GM21381 (cell line): ENCODE results near the gene FCHO2.

Experiments
- ATAC-seq: cut with Tn5 transposase; IDR thresholded peaks from one replicate; pipeline ENCODE4 v1.9.1; 2021; ENCODE audit warnings: mild to moderate bottlenecking, moderate library complexity; ENCODE audit not compliant: unreplicated experiment

Gene FCHO2

DNA sequence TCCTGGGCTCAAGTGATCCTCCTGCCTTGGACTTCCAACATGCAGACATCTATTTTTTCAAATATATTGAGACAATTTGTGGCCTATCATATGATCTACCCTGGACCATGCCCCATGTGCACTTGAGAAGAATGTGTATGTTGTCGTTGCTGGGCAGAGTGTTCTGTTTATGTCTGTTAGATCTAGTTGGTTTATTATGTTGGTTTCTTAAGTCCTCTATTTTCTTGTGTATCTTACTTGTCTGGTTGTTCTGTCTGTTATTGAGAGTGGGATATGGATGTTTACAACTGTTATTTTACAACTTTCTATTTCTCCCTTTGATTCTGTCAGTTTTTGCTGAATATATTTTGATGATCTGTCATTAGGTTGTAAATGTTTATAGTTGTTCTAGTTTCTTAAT is 154.3 kb downstream of the FCHO2 start:
- no peak for ATAC-seq

DNA sequence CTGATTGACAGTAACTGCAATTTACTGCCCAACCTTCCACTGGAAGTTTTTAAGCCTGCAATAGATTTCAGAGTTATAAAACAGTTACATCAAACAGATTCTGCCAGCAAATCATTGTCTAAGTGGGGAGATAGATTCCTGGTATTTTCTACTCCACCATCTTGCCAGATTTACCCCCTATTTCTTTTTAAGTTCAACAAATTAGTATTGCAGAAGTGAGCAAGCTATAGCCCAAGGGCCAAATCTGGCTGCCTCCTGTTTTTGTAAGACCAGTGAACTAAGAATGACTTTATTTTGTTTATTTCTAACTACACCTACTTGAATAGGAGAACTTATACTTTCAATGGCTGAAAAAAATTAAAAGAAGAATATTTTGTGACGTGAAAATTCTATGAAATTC is 155.7 kb downstream of the FCHO2 start:
- no peak for ATAC-seq

DNA sequence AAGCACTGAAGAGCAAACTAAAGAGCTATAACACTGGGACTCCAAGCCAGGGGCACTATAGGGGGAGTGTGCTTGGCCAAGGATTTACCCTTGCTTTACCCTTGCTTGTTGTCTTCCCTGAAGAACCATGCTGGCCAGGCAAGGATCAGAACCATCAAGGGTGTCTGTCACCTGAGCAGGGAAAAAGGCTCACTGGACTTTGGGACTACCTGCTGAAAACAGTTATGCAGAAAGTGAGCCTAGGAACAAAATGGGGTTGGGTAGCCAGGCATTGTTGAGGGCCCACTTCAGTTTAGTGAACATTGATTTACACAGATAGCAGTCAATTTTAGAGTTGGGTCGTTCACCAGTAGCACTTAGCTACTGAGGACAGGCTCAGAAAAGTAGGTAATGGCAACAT is 156.5 kb downstream of the FCHO2 start:
- no peak for ATAC-seq

DNA sequence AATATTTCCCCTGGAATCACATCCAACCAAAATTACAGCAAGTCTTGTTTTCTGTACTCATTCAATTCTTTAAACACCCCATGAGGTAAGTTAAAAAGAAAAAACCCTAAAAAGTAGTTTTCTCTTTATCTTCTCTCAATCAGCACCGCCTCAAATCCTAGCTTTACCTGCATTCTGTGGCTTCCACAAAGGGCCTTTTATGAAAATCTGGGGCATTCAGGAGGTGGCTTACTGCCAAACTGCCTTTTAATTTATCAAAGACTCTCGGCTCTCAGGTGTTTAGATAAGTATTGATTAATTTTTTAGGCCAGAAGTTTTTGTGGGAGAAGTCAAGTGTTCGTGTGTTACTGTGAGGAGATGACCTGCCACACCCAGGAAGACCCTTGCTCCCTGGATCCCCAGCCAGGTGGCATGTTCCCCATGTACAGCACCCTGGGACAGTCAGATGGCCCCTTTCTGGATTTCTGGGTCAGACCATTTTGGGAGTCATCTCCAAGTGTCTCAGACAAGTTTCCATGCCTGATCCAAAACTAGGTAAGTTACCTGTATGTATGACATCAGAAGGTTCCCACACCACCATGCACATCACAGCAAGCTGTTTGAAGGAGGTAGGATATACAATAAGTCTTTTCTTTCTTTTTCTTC is 158.3 kb downstream of the FCHO2 start:
- ATAC-seq, result no peak

DNA sequence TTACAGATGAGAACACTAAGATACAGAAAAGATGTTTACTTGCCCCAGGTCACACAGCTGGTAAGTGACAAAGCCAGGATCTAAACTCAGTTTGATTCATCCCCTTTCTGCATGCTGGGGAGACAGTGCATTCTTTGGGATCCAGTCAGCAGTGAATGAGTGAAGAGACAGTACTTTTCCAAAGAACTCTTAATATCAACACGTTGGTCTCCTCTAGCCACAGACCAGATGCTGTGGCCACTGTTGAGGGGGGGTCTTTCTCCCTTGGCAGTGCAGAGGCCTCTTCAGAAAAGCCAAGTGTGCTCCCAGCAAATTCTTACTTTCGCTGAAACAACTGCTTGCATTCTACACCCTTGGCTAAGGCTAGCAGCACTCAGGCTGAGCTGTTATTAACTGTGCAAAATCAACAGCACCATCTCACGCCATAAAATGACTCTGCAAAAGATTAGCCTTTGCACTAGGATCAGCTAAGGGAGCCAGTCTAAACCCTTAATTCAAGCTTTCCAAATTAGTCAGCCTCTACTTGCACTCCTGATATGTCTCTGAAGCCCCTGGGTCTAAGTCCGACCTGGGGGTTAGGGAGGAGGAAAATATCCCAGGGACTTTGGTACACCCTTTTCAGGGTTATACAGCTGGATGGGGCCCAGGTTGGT is 159.7 kb downstream of the FCHO2 start:
- ATAC-seq, result no peak

DNA sequence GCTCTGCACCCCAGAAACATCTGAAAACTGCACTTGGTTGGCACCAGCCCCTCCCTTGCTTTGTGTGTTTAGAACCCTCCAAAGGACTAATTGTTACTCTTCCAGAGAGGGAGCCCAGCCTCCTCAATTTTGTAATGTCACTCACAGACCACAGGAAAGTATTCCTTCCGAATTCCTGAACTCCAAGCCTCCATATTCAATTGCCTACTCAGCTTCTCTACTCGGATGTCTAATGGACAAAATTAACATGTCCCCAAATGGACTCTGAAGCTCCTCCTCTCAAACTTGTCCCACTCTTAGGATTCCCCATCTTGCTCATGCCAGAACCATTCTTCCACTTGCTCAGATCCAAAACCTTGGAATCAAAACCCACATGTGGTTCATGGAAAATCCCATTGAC is 160.7 kb downstream of the FCHO2 start:
- no peak for ATAC-seq

DNA sequence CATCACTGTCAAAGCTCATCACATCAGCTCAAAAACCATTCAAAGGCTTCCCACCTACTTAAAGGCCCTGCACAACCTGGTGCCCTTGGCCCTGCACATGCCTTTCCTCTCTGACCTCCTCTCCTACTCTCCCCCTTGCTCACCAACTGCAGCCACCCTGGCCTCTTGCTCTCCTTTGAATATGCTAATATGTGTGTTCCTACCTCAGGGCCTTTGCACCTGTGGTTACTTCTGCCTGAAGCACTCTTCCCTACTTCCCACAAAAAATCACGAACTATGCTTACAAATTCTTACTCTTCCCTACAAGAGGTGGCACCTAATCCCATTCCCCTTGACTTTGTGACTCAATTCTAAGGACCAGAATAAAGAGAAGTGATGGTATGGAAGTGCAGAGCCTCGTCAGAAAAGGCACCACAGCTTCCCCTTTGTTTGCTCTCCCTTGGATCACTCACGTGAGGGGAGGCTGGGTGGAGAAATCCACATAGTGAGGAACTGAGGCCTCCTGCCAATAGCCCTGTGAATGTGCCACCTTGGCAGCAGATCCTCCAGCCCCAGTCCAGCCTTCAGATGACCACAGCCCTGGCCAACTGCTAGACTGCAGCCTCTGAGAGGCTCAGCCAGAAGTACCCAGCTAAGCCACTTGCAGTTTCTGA is 161.4 kb downstream of the FCHO2 start:
- no peak for ATAC-seq

DNA sequence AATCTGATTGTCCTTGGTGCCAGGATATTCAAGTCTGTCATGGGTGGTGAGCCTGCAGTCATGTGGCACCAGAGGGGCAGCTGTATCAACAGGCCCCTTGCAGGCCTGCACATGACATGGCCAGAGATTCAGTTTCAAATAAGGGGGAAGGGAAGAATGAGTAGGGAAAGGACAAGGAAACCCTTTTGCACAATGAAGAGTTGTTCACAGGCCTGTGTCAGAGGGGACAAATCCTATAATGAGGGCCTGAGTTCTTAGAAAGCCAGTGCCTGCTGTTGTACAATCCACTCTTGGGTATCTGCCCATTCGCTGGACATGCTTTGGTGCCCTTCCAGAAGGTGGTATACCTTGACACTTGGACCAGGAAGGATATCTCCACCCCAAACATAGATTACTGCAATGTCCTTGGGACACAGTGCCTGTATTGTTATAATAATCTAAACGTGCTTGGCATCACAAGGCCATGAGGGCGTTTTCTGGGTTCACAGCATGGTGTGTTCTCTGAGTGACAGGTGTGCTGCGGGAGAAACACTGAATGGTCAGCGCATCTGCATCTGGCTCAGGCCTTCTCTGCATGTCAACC is 162.6 kb downstream of the FCHO2 start:
- no peak for ATAC-seq

DNA sequence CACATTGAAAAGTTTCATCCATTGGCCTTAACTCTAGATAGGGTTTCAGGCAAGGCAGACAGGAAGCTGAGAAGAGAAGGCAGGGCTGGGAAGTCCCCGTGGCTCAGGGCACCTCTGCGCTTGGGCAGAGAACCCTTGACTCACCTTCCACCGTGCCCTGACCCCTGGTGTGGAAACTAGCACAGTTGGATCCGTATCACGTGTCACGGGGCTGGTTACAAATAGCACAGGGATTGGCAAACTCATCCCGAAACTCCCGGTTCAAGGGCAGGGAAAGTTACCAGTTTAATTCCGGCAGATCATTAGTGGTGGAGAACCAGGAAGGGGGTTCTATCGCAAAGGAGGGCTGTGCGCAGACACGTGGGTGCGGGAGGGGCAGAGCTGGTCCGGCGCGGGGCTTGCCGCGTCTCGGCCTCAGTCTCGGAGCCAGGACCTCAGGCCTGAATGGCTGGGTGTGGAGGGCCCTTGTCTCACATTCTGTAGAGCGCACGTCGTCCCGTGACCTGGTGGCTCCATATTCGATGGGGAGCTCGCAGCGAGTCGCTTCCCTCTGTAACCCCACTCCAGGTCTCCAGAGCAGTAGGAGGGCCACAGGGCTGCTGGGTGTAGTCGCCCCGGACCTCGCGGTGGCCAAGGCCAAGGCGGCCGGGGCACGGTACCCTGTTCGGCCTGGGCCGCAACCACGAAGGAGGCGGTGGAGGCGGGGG is 163.8 kb downstream of the FCHO2 start:
- no peak for ATAC-seq

DNA sequence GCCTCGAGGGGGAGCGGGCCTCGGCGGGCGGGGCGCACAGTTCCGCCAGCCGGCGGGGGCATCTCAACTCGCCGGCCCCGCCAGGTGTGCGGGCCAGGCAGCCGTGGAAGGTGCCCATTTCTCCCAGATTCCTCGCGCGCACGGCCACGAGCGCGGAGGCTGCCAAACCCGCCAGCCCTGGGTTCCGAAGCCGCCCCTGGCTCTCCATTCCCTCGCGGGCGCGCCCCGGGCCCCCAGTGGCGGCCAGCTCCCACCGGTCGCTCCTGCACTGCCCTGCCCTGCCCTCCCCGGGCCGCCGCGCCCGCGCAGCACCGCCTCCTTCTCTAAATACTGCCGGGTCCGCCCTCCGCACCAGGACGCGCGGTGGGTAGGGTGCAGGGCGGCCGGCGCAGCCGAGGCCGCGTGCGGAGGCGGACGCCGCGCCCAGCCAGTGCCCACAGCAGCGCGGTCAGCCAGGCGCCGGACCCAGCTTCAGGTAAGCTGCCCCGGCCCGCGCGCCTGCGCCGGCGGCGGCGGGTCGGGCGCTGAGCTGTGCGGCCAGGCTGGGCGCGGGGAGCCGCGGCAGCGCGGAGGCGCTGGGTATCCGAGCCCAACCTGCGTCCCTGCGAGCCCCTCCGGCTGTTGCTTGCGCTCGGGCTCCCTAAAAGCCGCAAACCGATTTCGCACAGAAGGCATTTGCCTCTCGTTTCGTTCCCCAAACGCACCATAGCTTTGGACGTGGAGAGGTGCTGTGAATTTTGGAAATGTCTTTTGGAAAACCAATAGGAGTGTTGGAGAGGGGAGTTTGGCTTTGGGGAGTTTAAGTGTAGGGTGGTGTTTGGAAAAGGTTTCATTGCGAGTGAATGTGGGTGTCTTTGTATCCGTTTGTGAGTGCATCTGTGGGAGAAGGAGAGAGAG is 164.6 kb downstream of the FCHO2 start, which contains the start of gene TMEM171:
TSS of gene TMEM171 (plus strand) at position 354 of the 897 bp plus-strand sequence. CDS start 2,799 bp downstream, outside the sequence.
- no peak for ATAC-seq

DNA sequence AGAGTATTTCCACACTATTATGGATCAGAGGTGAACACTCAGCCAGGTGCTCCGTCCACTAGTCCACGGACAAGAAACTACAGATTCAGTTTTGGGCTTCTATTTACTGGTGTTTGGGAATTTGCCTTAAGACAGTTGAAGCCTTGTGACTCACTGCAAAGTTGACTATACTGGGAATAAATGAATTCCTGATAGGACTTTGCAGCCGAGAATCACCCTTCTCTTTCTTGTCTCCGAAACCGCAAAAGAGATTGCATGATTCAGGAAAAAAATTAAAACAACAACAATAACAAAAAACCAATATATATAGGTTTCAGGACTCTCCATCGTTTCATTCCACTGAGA is 165.2 kb downstream of the FCHO2 start:
- ATAC-seq, result no peak

DNA sequence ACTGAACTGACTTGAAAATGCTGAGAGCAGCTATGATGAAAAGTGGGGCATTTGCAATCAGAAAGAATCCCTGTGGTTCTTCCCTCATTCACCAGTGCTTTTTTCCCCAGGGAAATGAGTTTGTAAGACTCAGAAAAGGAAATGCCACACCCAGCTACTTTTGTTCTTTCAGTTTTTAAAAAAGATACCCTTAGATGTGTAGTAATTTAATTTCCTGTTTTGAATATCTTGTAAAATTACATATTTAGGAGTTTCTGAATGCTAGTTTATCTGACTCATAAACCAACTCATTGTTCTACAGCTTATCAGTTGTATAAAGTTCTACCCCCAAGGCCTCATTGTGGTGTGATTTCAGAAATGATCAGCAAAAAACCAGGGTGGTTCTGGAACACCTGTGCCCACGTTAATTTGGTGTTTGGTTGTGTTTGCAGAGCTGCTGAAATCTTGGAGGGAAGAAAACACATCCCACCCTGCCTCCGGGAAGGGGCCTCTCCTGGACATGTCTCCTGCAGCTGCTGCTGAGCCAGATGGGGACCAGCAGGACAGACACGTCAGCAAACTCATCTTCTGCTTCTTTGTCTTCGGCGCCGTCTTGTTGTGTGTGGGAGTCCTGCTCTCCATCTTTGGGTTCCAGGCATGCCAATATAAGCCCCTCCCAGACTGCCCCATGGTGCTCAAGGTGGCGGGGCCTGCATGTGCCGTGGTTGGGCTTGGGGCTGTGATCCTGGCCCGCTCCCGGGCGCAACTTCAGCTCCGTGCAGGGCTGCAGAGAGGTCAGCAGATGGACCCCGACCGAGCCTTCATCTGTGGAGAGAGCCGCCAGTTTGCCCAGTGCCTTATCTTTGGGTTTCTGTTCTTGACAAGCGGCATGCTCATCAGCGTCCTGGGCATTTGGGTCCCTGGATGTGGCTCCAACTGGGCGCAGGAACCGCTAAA is 167.3 kb downstream of the FCHO2 start:
- no peak for ATAC-seq

DNA sequence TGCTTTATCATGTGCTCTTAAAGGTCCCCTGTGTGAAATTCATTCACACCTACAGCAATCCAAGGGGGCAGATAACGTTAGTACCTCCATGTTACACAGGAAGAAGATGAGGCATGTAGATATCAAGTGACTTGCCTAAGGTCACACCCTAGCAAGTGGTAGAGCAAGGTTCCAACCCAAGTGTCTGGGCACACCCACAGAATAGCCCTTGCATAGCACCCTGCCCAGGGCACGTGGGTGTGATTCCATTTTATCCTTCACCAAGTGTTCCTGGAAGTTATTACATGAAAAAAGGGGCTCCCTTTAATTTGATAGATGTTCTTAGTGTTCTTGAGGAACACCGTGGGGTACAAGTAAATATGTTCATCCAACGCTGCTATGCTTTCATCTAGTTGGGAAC is 169.4 kb downstream of the FCHO2 start:
- no peak for ATAC-seq

DNA sequence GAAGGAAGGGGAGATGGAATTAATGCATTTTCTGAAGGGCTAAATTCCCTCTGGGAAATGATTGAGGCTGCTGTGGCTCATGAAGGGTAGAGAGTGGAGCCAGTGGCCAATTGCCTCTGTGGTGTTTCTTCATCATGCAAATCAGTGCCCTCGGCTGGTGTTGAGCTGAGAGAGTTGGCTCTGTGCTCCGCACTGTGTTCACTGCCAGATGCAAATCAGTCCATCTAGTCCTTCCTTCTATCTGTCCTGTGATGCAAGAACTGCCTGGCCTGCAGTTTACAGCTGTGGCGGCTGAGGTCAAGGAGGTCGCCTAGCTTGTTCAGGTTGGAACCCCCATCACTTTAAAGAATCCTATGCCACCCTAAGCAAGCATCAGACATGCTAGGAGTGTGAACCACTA is 170.5 kb downstream of the FCHO2 start:
- no peak for ATAC-seq

DNA sequence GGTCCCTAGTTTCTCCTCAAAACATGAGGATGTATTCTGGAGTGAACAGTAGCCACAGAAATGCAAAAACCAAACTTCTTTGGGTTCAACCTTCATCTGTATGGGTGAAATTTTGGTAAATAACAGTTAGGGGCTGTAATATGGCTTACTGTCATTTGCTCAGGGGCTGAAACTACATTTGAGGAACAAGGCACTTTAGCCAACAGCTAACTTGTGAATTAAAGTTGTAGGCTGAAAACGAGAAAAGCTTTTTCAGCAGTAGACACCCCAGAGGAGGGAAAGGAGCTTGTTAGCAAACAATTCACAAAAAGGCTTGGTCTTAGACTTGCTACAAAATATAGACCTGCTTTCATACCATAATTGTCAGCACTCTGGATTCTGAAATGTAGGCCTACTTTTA is 171.1 kb downstream of the FCHO2 start:
- no peak for ATAC-seq

DNA sequence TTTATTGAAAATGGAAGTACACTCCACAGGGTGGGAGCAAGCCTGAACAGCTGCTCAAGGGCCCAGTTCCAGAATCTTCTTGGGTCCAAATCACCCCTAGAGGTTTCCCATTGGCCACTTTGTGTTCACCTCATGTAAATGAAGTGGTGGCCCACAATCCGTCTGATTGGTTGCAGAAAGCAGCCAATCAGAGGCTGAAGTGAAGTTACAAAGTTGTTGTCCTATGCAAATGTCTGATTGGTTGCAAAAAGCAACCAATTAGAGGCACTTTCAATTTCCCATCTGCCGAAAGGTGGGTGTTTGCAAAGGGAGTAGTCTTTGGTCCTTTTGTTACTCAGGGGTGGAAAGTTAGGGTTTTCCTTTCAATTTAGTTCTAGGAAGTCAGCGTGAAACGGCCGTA is 173.3 kb downstream of the FCHO2 start:
- no peak for ATAC-seq

DNA sequence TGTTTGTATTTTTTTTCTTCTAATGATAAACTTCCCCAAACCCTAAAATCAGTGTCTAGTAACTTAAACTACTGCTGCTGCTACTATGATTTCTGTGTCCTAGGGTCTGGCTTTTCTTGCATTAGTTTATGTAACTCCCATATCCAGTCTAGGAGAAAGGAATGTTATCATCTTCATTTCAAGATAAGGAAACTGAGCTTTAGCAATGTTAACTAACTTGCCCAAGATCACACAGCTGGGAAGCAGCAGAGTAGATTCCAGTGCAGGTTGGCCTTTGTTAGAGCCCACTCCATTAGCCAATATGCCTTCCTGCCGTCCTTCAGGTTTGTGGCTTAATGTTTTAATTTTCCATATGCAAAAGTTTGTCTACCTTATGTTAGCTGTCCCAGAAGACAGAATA is 175.0 kb downstream of the FCHO2 start:
- ATAC-seq, result no peak

DNA sequence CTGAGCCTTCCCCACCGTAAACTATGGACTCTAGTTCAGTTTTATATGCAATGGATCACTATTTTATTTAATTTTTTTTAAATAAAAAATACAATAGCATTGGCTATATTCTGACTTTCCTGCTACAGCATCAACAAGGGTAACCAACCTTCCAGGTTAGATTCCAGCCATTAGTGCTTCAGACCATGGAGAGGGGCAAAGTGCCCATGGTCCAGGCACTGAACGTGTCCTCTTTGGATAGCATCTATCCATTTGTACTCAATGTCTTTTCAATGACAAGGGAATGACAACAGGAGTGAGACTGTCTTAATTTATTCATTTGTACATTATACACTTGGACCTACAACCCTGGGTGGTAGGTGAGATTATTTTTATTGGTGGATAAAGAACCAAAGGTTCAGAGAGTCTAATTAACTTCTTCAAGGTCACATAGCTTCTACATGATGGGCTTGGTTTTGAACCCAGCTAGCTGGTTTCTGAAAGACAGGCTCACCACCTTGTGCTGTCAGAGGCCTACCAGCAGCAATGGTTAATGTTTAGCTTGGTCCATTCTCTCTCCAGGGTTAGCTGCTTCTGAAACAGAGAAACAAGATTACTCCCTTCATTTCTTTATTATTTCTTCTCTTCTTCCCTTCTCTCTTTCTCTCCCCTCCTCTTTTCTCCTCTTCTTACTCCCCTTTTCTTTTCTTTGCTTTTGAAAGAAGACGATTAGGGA is 176.0 kb downstream of the FCHO2 start:
- ATAC-seq, result no peak

DNA sequence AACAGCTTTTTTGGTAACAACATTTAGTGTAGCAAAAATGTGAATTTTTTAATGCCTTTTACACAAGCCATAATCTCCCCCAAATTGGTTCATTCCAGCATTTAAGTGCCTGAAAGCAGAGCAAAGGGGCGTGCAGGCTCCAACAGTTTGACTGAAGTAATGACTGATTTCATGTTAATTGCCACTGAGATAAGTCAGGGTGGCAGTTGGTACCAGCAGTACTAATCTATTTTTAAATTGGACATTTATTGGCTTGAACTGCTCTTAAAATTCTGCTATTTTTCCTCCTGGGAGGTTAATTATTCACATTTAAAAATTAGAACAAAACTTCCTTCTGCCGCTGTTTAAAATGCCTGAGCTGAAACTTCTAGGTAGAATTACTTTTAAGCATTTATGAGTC is 176.9 kb downstream of the FCHO2 start:
- ATAC-seq, result no peak
